Parathyroid adenoma (tissue), 2 donors: ENCODE measurements around the gene TMEM91.

Experiments
- H2AFZ ChIP-seq: fragments of 300-600 bp; sonication (generic); one replicate; pipeline ENCODE4 v1.7.0; 2017; ENCODE audit warnings: antibody characterized with exemption, mild to moderate bottlenecking
- H3K27ac ChIP-seq: fragments of 300-600 bp; sonication (generic); one replicate; pipeline ENCODE4 v1.7.0; 2017
- H3K27me3 ChIP-seq: fragments of 300-600 bp; sonication (generic); one replicate; pipeline ENCODE4 v1.7.0; 2017; ENCODE audit warnings: low read length; ENCODE audit not compliant: control insufficient read depth, insufficient read depth
- H3K36me3 ChIP-seq: fragments of 300-600 bp; sonication (generic); one replicate; pipeline ENCODE4 v1.7.0; 2017; ENCODE audit warnings: low read length; ENCODE audit not compliant: control insufficient read depth, insufficient read depth
- H3K4me1 ChIP-seq: fragments of 300-600 bp; sonication (generic); one replicate; pipeline ENCODE4 v1.7.0; 2017; ENCODE audit warnings: control low read depth
- H3K4me2 ChIP-seq: fragments of 300-600 bp; sonication (generic); one replicate; pipeline ENCODE4 v1.7.0; 2017; ENCODE audit warnings: low read length
- H3K4me3 ChIP-seq: fragments of 300-600 bp; sonication (generic); one replicate; pipeline ENCODE4 v1.7.0; 2017; ENCODE audit warnings: low read depth, low read length
- H3K79me2 ChIP-seq: fragments of 300-600 bp; sonication (generic); one replicate; pipeline ENCODE4 v1.7.0; 2017; ENCODE audit warnings: control low read depth
- H3K9ac ChIP-seq: fragments of 300-600 bp; sonication (generic); one replicate; pipeline ENCODE4 v1.7.0; 2017; ENCODE audit warnings: mild to moderate bottlenecking
- H3K9me3 ChIP-seq: fragments of 300-600 bp; sonication (generic); one replicate; pipeline ENCODE4 v1.7.0; 2017; ENCODE audit warnings: low read length; ENCODE audit not compliant: control insufficient read depth
- TF ChIP-seq, protein P1 (sequence below): fragments of 300-600 bp; sonication (generic); IDR thresholded peaks from one replicate; pipeline ENCODE4 v1.7.0; 2017; ENCODE audit warnings: antibody characterized with exemption, mild to moderate bottlenecking
- donor health status: primary hyperparathyroidism.

TMEM91 gene

DNA sequence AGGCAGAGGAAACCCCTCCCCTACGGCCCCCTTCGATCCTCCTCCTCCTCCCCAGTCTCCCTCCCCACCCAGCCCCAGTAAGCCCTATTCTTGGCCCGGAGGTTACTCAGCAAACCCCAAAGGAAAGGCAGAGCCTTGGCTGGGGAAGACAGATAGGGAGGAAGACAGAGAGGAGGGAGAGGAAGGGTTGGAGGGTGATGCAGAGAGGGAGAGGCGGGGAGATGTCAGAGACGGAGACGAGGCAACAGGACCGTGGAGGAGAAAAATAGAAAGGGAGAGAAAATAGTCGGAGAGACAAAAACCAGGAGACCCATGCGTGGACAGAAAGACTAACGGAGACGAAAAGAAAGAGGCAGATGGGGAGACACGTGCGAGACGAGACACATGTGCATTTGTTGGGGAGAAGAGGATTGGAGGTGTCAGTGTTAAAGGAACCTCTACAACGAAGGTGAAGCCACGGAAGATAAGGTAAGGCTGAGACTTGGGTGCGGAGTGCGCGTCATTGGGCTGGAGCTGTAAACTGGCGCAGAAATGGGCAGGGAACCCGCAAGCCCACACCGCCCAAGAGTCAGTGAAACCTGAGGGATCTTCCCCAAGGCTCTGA, 25.5 kb upstream of the TMEM91 start:
- no peaks in the 10 kb centered on the region for H3K79me2 ChIP-seq
- peak overlapping the region; percentile 19 for H3K27ac ChIP-seq
- TF ChIP-seq, protein P1, sequence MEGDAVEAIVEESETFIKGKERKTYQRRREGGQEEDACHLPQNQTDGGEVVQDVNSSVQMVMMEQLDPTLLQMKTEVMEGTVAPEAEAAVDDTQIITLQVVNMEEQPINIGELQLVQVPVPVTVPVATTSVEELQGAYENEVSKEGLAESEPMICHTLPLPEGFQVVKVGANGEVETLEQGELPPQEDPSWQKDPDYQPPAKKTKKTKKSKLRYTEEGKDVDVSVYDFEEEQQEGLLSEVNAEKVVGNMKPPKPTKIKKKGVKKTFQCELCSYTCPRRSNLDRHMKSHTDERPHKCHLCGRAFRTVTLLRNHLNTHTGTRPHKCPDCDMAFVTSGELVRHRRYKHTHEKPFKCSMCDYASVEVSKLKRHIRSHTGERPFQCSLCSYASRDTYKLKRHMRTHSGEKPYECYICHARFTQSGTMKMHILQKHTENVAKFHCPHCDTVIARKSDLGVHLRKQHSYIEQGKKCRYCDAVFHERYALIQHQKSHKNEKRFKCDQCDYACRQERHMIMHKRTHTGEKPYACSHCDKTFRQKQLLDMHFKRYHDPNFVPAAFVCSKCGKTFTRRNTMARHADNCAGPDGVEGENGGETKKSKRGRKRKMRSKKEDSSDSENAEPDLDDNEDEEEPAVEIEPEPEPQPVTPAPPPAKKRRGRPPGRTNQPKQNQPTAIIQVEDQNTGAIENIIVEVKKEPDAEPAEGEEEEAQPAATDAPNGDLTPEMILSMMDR: no peak
- H3K4me3 ChIP-seq: peak overlapping the region; percentile 77
- no peaks in the 10 kb centered on the region for H3K36me3 ChIP-seq
- H3K4me2 ChIP-seq: peak overlapping the region; percentile 97
- H3K4me1 ChIP-seq: no peaks in the 10 kb centered on the region
- H3K9me3 ChIP-seq: no peaks in the 10 kb centered on the region
- H3K27me3 ChIP-seq: no peaks in the 10 kb centered on the region
- no peak overlapping the region for H3K9ac ChIP-seq
- H2AFZ ChIP-seq: peak overlapping the region; percentile 73

DNA sequence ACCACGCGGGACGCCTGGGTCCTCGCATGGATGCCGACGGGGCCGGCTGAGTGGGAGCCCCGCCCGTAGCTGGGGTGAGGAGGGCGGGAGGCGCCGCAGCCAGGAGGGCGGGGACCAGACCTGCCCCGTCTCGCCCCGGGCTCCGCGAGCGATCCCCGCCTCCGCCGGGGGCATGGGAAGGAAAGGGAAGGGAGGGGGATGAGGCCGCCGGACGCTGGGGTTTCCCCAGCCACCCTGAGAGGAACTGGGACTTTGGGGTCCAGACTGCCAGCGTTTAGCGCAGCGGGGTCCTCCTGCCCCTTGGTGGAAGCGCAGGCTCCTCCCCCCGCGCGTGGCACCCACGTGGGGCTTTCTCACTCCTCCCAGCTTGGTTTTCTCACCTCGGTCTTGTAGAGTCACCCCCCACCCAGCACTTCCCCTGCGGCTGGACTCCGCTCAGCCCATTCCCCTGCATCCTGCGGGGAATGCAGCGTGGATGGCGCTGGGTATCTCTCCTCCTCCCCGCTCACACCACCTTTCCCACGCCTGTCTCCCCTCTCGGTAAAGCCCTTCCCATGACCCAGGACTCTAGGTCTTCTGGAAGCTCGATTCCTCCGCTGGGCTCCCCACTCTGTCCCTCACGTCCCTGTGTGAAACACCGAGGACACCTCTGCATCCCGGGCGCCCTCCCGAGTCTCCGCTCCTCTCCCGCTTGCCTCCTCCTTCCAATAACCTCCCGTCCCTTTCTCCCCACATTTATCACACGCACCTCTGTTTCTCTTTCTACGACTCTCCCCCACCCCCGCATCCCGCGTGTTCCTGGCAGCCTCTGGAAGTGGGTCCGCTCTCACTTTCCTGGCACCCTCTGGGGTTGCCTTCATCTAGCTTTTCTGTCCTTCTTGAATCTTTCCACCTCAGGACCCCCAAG, 24.7 kb upstream of the TMEM91 start:
- H3K4me3 ChIP-seq: peak overlapping the region; percentile 77
- peak overlapping the region; percentile 73 for H2AFZ ChIP-seq
- peak overlapping the region; percentile 19 for H3K27ac ChIP-seq
- H3K36me3 ChIP-seq: no peaks in the 10 kb centered on the region
- H3K4me1 ChIP-seq: no peaks in the 10 kb centered on the region
- peak overlapping the region; percentile 97 for H3K4me2 ChIP-seq
- H3K9me3 ChIP-seq: no peaks in the 10 kb centered on the region
- H3K9ac ChIP-seq: no peak overlapping the region
- no peaks in the 10 kb centered on the region for H3K79me2 ChIP-seq
- TF ChIP-seq, protein P1: no peak
- H3K27me3 ChIP-seq: no peaks in the 10 kb centered on the region

DNA sequence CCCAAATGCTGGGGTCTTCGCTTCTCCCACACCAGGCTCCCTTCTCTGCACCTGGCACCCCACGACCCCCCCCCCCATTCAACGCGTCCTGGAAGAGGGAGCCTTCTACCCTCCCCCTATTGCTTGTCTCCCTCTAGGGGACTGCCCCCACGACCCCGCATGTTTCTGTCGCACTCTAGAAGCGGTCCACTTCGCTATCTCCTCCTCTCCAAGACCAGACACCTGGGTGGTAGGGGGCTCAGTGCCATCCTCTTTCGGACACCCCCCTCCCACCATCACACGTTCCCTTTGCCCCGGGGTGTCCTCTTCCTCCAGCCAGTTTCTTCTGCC, 24.1 kb upstream of the TMEM91 start:
- Histone ChIP-seq H3K4me1 (no peaks in the 10 kb centered on the region), H3K9ac (no peak overlapping the region), H3K27ac (no peak overlapping the region), H2AFZ (peak overlapping the region; percentile 73), H3K9me3 (no peaks in the 10 kb centered on the region), H3K36me3 (no peaks in the 10 kb centered on the region), H3K4me2 (peak overlapping the region; percentile 97), H3K4me3 (peak overlapping the region; percentile 77), H3K79me2 (no peaks in the 10 kb centered on the region), H3K27me3 (no peaks in the 10 kb centered on the region)
- TF ChIP-seq, protein P1: no peak

DNA sequence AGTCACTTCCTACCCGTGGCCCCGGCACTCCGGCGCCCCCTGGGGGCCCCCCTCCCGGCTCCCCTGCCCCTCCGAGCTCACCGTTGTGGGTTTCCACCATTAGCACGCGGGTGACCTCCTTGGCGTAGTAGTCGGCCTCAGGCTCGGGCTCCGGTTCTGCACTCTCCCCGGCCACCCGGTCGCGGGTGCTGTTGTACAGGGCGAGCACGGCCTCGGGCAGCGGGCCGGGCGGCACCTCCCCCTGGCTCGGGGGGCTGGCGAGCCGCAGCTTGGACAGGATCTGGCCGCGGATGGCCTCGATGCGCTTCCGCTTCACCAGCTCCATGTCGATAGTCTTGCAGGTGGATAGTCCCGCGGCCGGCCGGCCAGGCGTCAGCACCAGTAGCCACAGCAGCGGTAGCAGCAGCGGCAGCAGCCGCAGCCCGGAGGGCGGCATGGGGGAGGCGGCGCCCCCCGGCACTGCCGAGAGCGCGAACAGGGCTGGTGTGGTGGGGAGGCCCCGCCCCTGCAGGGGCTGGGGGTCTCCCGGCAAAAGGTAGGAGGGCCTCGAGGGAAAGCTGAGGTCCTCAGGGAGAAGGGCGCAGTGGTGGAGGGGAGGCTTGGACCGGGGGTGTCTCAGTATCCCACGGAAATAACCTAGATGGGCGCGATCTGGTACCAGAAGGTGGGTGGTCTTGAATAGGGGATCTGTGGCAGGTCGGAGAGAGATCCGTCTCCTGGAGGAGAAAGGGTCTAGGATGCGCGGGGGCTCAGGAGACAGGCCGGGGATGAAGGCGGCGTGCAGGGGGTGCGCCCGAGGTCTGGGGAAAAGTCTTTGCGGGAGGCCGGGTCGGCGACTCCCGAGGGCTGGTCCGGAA, 23.5 kb upstream of the TMEM91 start:
- Histone ChIP-seq H3K4me1 (no peaks in the 10 kb centered on the region), H3K9ac (no peak overlapping the region), H3K27me3 (no peaks in the 10 kb centered on the region), H3K4me2 (peak overlapping the region; percentile 97), H3K36me3 (no peaks in the 10 kb centered on the region), H3K9me3 (no peaks in the 10 kb centered on the region), H2AFZ (peak overlapping the region; percentile 65), H3K79me2 (no peaks in the 10 kb centered on the region), H3K27ac (no peak overlapping the region), H3K4me3 (peak overlapping the region; percentile 77)
- TF ChIP-seq, protein P1: peak; percentile 47
